Neuronal stem cell (in vitro differentiated cells): Measurements from ENCODE around the gene COL6A3.

Experiments
- DNase-seq: peaks from one replicate; pipeline ENCODE4 v3.0.0-alpha.2; 2013; ENCODE audit warnings: low spot score
- H2AFZ ChIP-seq: one replicate; pipeline ENCODE4 v1.6.1; 2013; ENCODE audit warnings: mild to moderate bottlenecking, low read length, inconsistent platforms
- H2AK5ac ChIP-seq: 2 replicates; pipeline ENCODE4 v1.6.1; 2013; ENCODE audit warnings: low read depth, mild to moderate bottlenecking, inconsistent platforms, low read length, moderate library complexity, mixed read lengths
- H2BK120ac ChIP-seq: 2 replicates; pipeline ENCODE4 v1.6.1; 2013; ENCODE audit warnings: low read depth, mild to moderate bottlenecking, inconsistent platforms, low read length, moderate library complexity, mixed read lengths
- H2BK12ac ChIP-seq: one replicate; pipeline ENCODE4 v1.6.1; 2013; ENCODE audit warnings: low read length, inconsistent platforms
- H2BK15ac ChIP-seq: 2 replicates; pipeline ENCODE4 v1.6.1; 2013; ENCODE audit warnings: mild to moderate bottlenecking, low read length, inconsistent platforms, mixed read lengths
- H2BK5ac ChIP-seq: one replicate; pipeline ENCODE4 v1.6.1; 2013; ENCODE audit warnings: inconsistent platforms, mild to moderate bottlenecking, low read length, moderate library complexity
- H3K14ac ChIP-seq: one replicate; pipeline ENCODE4 v1.6.1; 2013; ENCODE audit warnings: low read length, inconsistent platforms
- H3K18ac ChIP-seq: 2 replicates; pipeline ENCODE4 v1.6.1; 2013; ENCODE audit warnings: low read length, inconsistent platforms
- H3K23ac ChIP-seq: 2 replicates; pipeline ENCODE4 v1.6.1; 2013; ENCODE audit warnings: low read depth, mild to moderate bottlenecking, mixed read lengths, low read length, inconsistent platforms; ENCODE audit not compliant: poor library complexity
- H3K27ac ChIP-seq: replicated peaks from 3 replicates; pipeline ENCODE4 v1.5.1; 2013; ENCODE audit warnings: low read length, inconsistent platforms
- H3K27me3 ChIP-seq, 3 experiments: 2 replicates each; pipeline ENCODE4 v1.6.1; 2013; ENCODE audit warnings: low read length in 3 of 3, mild to moderate bottlenecking in 2 of 3, inconsistent platforms in 1 of 3, low read depth in 1 of 3, mixed read lengths in 1 of 3, moderate library complexity in 1 of 3; ENCODE audit not compliant: control insufficient read depth in 3 of 3, insufficient read depth in 3 of 3
- H3K36me3 ChIP-seq, 2 donors: replicated peaks in 1 of 2; 2 replicates each; pipeline ENCODE4 v1.6.1; 2013; ENCODE audit warnings: low read length in 2 of 2; ENCODE audit not compliant: control insufficient read depth in 2 of 2, insufficient read depth in 2 of 2
- H3K4ac ChIP-seq: 2 replicates; pipeline ENCODE4 v1.6.1; 2013; ENCODE audit warnings: inconsistent platforms, mild to moderate bottlenecking, low read length, moderate library complexity
- H3K4me1 ChIP-seq, 2 donors: 1 replicate in 1 of 2; 2 replicates in 1 of 2; pipeline ENCODE4 v1.6.1; 2013; ENCODE audit warnings: low read length in 2 of 2, low read depth in 1 of 2; ENCODE audit not compliant: control insufficient read depth in 2 of 2, insufficient read depth in 1 of 2
- H3K4me2 ChIP-seq: one replicate; pipeline ENCODE4 v1.6.1; 2013; ENCODE audit warnings: mild to moderate bottlenecking, low read length, inconsistent platforms; ENCODE audit not compliant: insufficient read depth, poor library complexity, severe bottlenecking
- H3K4me3 ChIP-seq, 2 donors: 2 replicates each; pipeline ENCODE4 v1.5.1; 2013; ENCODE audit warnings: low read length in 2 of 2, mild to moderate bottlenecking in 2 of 2, inconsistent platforms in 1 of 2, moderate library complexity in 1 of 2
- H3K79me1 ChIP-seq: one replicate; pipeline ENCODE4 v1.6.1; 2013; ENCODE audit warnings: low read depth, mild to moderate bottlenecking, inconsistent platforms, low read length, moderate library complexity
- H3K9ac ChIP-seq: one replicate; pipeline ENCODE4 v1.6.1; 2013; ENCODE audit warnings: mild to moderate bottlenecking, low read depth, low read length, inconsistent platforms; ENCODE audit not compliant: poor library complexity
- H3K9me3 ChIP-seq, 2 donors: replicated peaks in 1 of 2; 2 replicates each; pipeline versions ENCODE3 to v1.6.1; 2013; ENCODE audit warnings: low read length in 2 of 2, mild to moderate bottlenecking in 2 of 2, inconsistent platforms in 1 of 2, low read depth in 1 of 2, mixed read lengths in 1 of 2, moderate library complexity in 1 of 2; ENCODE audit not compliant: control insufficient read depth in 2 of 2, insufficient read depth in 1 of 2
- H4K8ac ChIP-seq: one replicate; pipeline ENCODE4 v1.6.1; 2013; ENCODE audit warnings: low read depth, mild to moderate bottlenecking, inconsistent platforms, low read length, moderate library complexity
- H4K91ac ChIP-seq: one replicate; pipeline ENCODE4 v1.6.1; 2013; ENCODE audit warnings: low read length, low read depth, mild to moderate bottlenecking, inconsistent platforms; ENCODE audit not compliant: poor library complexity
- WGBS, 2 donors: extraction: QIAGEN DNeasy Blood & Tissue Kit; methylation state at CpG; one replicate each; pipeline ENCODE4 v1.1.7; 2013; ENCODE audit warnings: missing lambda C conversion rate in 2 of 2, mixed read lengths in 1 of 2; ENCODE audit not compliant: insufficient read length in 2 of 2, insufficient replicate concordance in 1 of 2; ENCODE audit errors: extremely low coverage in 2 of 2; 5-methylcytosine and 5-hydroxymethylcytosine counted together

Gene COL6A3

DNA sequence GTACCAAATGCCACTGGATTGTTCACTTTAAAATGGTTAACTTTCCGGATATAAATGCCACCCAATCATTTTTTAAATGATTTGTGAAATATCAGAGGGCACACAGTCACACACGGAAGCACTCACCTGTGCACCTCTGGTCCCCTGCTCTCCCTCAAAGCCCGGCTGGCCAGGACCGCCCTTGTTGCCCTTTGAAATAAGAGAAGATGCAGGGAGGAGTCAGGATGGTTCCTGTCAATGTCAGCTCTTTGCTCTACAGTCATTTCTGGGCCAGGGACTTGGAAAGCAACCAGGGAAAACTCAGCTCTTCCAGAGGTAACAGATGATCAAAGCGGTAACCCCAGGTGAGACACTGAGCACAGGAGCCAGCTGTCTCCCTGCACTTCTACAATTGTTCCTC, 60.7 kb downstream of the COL6A3 start:
- Histone ChIP-seq H3K4me2 (no peak overlapping the region), H3K18ac (no peak overlapping the region), H4K8ac (no peak overlapping the region), H3K9me3 (no peaks in the 10 kb centered on the region), H3K4ac (no peak overlapping the region), H3K4me1 (peaks cover 0 to 2% of the 10 kb centered on the region in 2 donors), H2BK5ac (no peak overlapping the region), H3K36me3 (no peaks in the 10 kb centered on the region), H3K27me3 (peaks cover 0 to 19% (median 0%) of the 10 kb centered on the region in 3 experiments), H3K23ac (no peak overlapping the region), H2AK5ac (no peak overlapping the region), H3K79me1 (no peaks in the 10 kb centered on the region), H2BK120ac (no peak overlapping the region), H2AFZ (no peak overlapping the region), H3K9ac (no peak overlapping the region), H2BK12ac (no peak overlapping the region), H3K14ac (no peak overlapping the region), H3K4me3 (no peak overlapping the region), H4K91ac (no peak overlapping the region), H3K27ac (no peak overlapping the region), H2BK15ac (no peak overlapping the region)
- no CpG with 5 or more reads among the region's 5 CpGs for WGBS, 2 donors
- DNase-seq: no peak

DNA sequence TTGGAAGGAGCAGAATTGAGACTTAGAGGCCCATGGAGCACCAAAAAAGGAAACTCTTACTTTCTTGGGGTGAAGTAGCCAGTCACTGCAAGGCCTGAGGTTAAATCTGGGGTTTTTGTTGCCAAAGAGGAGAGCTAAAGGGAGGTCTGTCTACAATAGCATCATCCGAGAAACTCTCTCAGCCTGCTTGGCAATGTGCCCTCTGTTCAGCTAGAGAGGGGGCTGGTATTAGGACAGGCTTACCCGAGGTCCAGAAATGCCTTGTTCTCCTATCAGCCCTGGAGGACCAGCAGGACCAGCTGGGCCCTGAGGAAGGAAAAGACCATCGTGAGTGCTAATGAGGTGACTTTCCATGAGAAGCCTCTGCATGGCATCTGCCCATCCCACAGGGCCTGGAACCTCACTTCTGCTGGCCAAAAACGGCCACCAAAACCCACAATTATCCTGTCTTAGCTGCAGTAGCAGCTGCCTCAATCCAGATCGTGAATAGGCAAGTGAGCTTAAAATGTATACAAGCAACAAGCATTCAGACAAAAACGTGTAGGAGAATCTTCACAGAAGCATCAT, 61.6 kb downstream of the COL6A3 start:
- Histone ChIP-seq H3K14ac (no peak overlapping the region), H2BK120ac (no peak overlapping the region), H4K91ac (no peak overlapping the region), H3K18ac (no peak overlapping the region), H3K4me2 (no peak overlapping the region), H3K27me3 (peaks cover 0 to 19% (median 0%) of the 10 kb centered on the region in 3 experiments), H2BK15ac (no peak overlapping the region), H2AK5ac (no peak overlapping the region), H3K4ac (no peak overlapping the region), H3K9me3 (no peaks in the 10 kb centered on the region), H2BK5ac (no peak overlapping the region), H4K8ac (no peak overlapping the region), H3K79me1 (no peaks in the 10 kb centered on the region), H3K4me3 (no peak overlapping the region), H3K23ac (no peak overlapping the region), H3K36me3 (no peaks in the 10 kb centered on the region), H2AFZ (no peak overlapping the region), H3K4me1 (peaks cover 0 to 2% of the 10 kb centered on the region in 2 donors), H2BK12ac (no peak overlapping the region), H3K9ac (peak overlapping the region; percentile 31), H3K27ac (no peak overlapping the region)
- no peak for DNase-seq
- no CpG with 5 or more reads among the region's 6 CpGs for WGBS, 2 donors

DNA sequence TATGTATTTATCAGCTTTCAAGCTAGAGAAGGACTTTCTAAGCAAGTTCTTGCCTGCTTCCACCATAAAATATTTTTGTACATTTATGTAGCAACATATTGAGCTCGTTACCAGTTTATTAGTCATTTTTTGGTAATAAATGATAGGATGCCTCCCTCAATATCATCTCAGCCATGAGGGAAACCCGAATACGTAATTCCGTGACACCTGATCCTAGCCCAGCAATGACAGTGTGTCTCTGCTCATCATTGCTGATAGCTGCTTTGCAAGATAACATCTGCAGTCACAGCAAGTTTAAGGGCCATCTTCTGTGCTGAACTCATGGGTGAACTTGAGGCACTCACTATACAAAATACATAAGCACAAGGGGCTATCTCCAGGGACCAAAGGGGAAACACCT, 62.2 kb downstream of the COL6A3 start:
- H3K4ac ChIP-seq: no peak overlapping the region
- H3K36me3 ChIP-seq: no peaks in the 10 kb centered on the region
- H3K23ac ChIP-seq: no peak overlapping the region
- no peak overlapping the region for H2AK5ac ChIP-seq
- H4K8ac ChIP-seq: no peak overlapping the region
- WGBS, 2 donors: no CpG with 5 or more reads among the region's 4 CpGs
- H3K14ac ChIP-seq: no peak overlapping the region
- H3K9ac ChIP-seq: peak overlapping the region; percentile 31
- no peak overlapping the region for H2BK12ac ChIP-seq
- H3K4me3 ChIP-seq: no peak overlapping the region
- H2AFZ ChIP-seq: no peak overlapping the region
- no peaks in the 10 kb centered on the region for H3K79me1 ChIP-seq
- no peak overlapping the region for H2BK120ac ChIP-seq
- no peak for DNase-seq
- H3K9me3 ChIP-seq: no peaks in the 10 kb centered on the region
- H3K18ac ChIP-seq: no peak overlapping the region
- no peak overlapping the region for H4K91ac ChIP-seq
- no peak overlapping the region for H3K27ac ChIP-seq
- H3K27me3 ChIP-seq: peaks cover 0 to 19% (median 0%) of the 10 kb centered on the region in 3 experiments
- H3K4me2 ChIP-seq: no peak overlapping the region
- no peak overlapping the region for H2BK15ac ChIP-seq
- H2BK5ac ChIP-seq: no peak overlapping the region
- peaks cover 0 to 2% of the 10 kb centered on the region in 2 donors for H3K4me1 ChIP-seq

DNA sequence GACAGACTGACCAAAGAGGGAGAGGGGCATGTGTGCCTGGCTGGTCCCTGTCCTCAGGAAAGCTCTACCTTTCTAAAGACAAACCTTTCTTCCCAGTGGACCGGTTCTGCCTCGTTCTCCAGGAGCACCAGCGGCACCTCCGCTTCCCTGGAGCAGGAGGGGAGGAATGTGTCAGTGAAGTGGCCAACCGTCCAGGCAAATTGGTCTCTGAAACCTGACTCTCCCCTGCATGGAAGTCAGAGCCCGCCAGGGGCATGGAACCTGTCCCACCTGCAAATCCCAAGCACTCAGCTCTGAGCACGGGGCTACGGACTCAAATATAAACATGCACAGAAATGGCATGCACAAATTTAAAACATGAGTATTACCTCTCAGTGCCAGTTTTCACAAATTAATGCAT, 62.9 kb downstream of the COL6A3 start:
- Histone ChIP-seq H3K4me2 (no peak overlapping the region), H3K14ac (no peak overlapping the region), H4K91ac (no peak overlapping the region), H3K79me1 (no peaks in the 10 kb centered on the region), H3K36me3 (no peaks in the 10 kb centered on the region), H2BK12ac (no peak overlapping the region), H4K8ac (no peak overlapping the region), H3K4ac (no peak overlapping the region), H3K4me1 (peaks cover 0 to 2% of the 10 kb centered on the region in 2 donors), H2AK5ac (no peak overlapping the region), H3K4me3 (no peak overlapping the region), H3K9me3 (no peaks in the 10 kb centered on the region), H2BK15ac (no peak overlapping the region), H2BK120ac (no peak overlapping the region), H3K18ac (no peak overlapping the region), H3K27ac (no peak overlapping the region), H2BK5ac (no peak overlapping the region), H3K9ac (no peak overlapping the region), H3K23ac (no peak overlapping the region), H3K27me3 (peaks cover 0 to 19% (median 0%) of the 10 kb centered on the region in 3 experiments), H2AFZ (no peak overlapping the region)
- no peak for DNase-seq
- no CpG with 5 or more reads among the region's 8 CpGs for WGBS, 2 donors
